GM18909 (cell line): ENCODE data around the gene HLA-DOA.

Source experiments
- ATAC-seq: cut with Tn5 transposase; IDR thresholded peaks from one replicate; pipeline ENCODE4 v1.9.1; 2021; ENCODE audit warnings: mild to moderate bottlenecking; ENCODE audit not compliant: unreplicated experiment, poor library complexity

The HLA-DOA gene

GRCh38 chr6:33017694-33018353 is 8.4 kb upstream of the HLA-DOA start:
- ATAC-seq: no peak

GRCh38 chr6:33017018-33017417 is 7.6 kb upstream of the HLA-DOA start:
- no peak for ATAC-seq

GRCh38 chr6:33015798-33016197 is 6.4 kb upstream of the HLA-DOA start:
- no peak for ATAC-seq

- ATAC-seq: no peak
Measured at GRCh38 chr6:33014841-33015634, 5.6 kb upstream of the HLA-DOA start.

- no peak for ATAC-seq
Measured at GRCh38 chr6:33013608-33014007, 4.2 kb upstream of the HLA-DOA start.

GRCh38 chr6:33010356-33010755 is 965 bp upstream of the HLA-DOA start:
- no peak for ATAC-seq

GRCh38 chr6:33007831-33008400 is 1.5 kb downstream of the HLA-DOA start:
- ATAC-seq: no peak

- ATAC-seq: no peak
Measured at GRCh38 chr6:33004940-33005339, 4.5 kb downstream of the HLA-DOA start.

GRCh38 chr6:33001685-33002084 is 7.7 kb downstream of the HLA-DOA start:
- ATAC-seq: no peak

- no peak for ATAC-seq
Measured at GRCh38 chr6:33000055-33000454, 9.3 kb downstream of the HLA-DOA start.

- no peak for ATAC-seq
Measured at GRCh38 chr6:32995448-32995847, 13.9 kb downstream of the HLA-DOA start.

GRCh38 chr6:32993363-32993973 is 15.9 kb downstream of the HLA-DOA start:
- ATAC-seq: no peak

GRCh38 chr6:32991972-32992371 is 17.4 kb downstream of the HLA-DOA start:
- ATAC-seq: no peak

- no peak for ATAC-seq
Measured at GRCh38 chr6:32989368-32989767, 20.0 kb downstream of the HLA-DOA start.

- no peak for ATAC-seq
Measured at GRCh38 chr6:32984622-32985389, 24.6 kb downstream of the HLA-DOA start.

GRCh38 chr6:32983964-32984621 is 25.3 kb downstream of the HLA-DOA start:
- no peak for ATAC-seq

GRCh38 chr6:32983493-32983848 is 25.9 kb downstream of the HLA-DOA start:
- no peak for ATAC-seq

GRCh38 chr6:32982702-32983492 is 26.5 kb downstream of the HLA-DOA start:
- no peak for ATAC-seq

- ATAC-seq: no peak
Measured at GRCh38 chr6:32982084-32982701, 27.2 kb downstream of the HLA-DOA start.
